Skeletal muscle satellite cell (primary cell): Measurements from ENCODE around the gene TNFSF8.

Source experiments
- H3K27me3 ChIP-seq: 2 replicates; pipeline ENCODE4 v1.7.0; 2013; ENCODE audit warnings: low read length; ENCODE audit not compliant: control insufficient read depth, insufficient read depth
- H3K36me3 ChIP-seq: 2 replicates; pipeline ENCODE4 v1.7.0; 2013; ENCODE audit warnings: mild to moderate bottlenecking, control low read depth, low read length; ENCODE audit not compliant: insufficient read depth
- H3K4me1 ChIP-seq: 2 replicates; pipeline ENCODE4 v1.7.0; 2013; ENCODE audit warnings: low read length; ENCODE audit not compliant: control insufficient read depth, insufficient read depth
- H3K4me2 ChIP-seq: 2 replicates; pipeline ENCODE4 v1.7.0; 2013; ENCODE audit warnings: mild to moderate bottlenecking, low read length
- H3K4me3 ChIP-seq: 2 replicates; pipeline ENCODE4 v1.7.0; 2013; ENCODE audit warnings: low read length
- H3K9ac ChIP-seq: 2 replicates; pipeline ENCODE4 v1.7.0; 2013; ENCODE audit warnings: mild to moderate bottlenecking, low read depth, low read length, moderate library complexity
- H3K9me3 ChIP-seq: replicated peaks from 2 replicates; pipeline ENCODE4 v1.7.0; 2013; ENCODE audit warnings: mild to moderate bottlenecking, control low read depth, low read length

Gene TNFSF8

DNA sequence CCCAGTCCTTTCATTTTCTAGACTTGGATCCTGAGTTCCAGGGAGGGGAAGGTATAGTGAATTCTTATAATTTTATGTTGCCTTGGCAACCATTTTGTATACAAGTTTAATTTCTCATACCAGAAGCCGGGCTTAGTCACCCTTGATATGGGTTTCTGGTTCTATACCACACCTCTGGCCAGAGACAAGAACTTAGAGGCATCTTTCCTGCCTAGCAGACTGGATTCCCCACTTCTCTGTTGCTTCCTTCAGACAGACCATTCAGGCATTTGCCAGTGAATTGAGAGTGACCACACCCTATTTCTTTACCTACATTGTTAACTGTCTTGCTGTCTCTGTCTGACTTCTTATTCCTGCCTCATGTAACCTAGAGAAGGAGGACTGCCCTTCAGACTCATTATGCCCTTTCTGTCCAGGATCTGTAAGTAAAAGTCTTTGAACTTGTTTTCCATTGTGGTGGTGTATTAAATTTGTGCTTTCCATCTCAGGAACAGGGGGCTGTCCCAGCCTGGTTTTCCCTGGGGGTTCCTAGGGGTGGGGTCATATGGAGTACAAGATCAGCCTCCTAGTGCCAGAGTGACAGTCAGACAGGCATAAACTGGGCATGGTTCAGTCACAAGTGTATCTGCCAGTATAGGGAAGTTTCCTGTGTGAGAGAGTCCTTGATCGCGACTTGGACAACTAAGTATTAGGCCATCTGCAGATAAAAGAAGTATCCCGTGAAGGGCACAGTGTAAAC is 27.4 kb downstream of the TNFSF8 start:
- Histone ChIP-seq H3K36me3 (no peaks in the 10 kb centered on the region), H3K9ac (no peak overlapping the region), H3K4me1 (peaks cover 40% of the 10 kb centered on the region), H3K4me3 (no peak overlapping the region), H3K4me2 (no peak overlapping the region), H3K9me3 (no peaks in the 10 kb centered on the region), H3K27me3 (no peaks in the 10 kb centered on the region)

DNA sequence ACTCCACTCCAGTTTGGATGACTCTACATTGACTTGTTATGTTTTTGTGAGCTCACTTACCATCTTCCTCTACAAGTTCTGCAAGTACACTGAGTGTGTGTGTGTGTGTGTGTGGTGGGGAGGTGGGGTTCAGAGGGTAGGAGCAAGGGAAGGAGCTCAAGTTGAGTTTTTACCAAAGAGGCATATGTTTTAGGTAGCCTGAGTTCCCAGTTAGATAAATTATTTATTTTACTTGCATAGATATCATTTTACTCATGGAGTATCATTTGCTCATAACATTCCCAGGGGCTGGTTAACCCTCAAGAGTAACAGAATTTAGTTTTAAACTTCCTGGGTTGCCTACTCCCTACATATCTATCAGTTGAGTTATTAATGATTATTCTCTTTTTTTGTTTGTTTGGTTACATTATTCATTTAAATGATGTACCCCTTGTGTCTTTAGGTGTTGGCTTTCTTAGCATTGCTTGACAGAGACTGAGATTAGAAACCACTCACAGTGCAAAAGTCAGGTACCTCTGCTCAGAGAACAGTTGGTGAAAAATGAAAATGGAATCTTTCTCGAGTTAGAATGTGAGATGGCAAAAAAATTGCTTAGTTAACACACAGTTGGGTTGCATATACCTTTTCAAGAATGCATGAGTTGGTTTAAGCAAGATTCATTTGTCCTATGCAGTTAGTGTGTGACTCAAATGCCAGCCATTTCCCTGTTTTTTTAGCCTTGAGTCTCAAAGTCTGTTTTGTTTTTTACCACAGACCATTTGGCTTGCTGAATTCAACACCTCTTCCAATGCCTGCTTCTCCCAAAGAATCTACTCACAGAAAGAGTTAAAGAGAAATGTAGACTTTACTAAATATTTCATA is 29.2 kb downstream of the TNFSF8 start:
- H3K9me3 ChIP-seq: no peaks in the 10 kb centered on the region
- H3K36me3 ChIP-seq: no peaks in the 10 kb centered on the region
- H3K4me2 ChIP-seq: peak overlapping the region; percentile 36
- H3K4me3 ChIP-seq: no peak overlapping the region
- H3K27me3 ChIP-seq: no peaks in the 10 kb centered on the region
- peak overlapping the region; percentile 26 for H3K9ac ChIP-seq
- peaks cover 54% of the 10 kb centered on the region for H3K4me1 ChIP-seq

- no peaks in the 10 kb centered on the region for H3K27me3 ChIP-seq
- peaks cover 65% of the 10 kb centered on the region for H3K4me1 ChIP-seq
- H3K4me3 ChIP-seq: no peak overlapping the region
- no peak overlapping the region for H3K4me2 ChIP-seq
- H3K36me3 ChIP-seq: no peaks in the 10 kb centered on the region
- H3K9me3 ChIP-seq: no peaks in the 10 kb centered on the region
- H3K9ac ChIP-seq: no peak overlapping the region
Measured at GRCh38 chr9:114899995-114900394, 30.4 kb downstream of the TNFSF8 start.

GRCh38 chr9:114899461-114899860 is 30.9 kb downstream of the TNFSF8 start:
- Histone ChIP-seq H3K27me3 (no peaks in the 10 kb centered on the region), H3K36me3 (no peaks in the 10 kb centered on the region), H3K4me1 (peaks cover 71% of the 10 kb centered on the region)

GRCh38 chr9:114898741-114899140 is 31.6 kb downstream of the TNFSF8 start:
- no peaks in the 10 kb centered on the region for H3K9me3 ChIP-seq
- H3K9ac ChIP-seq: no peak overlapping the region
- H3K4me1 ChIP-seq: peaks cover 78% of the 10 kb centered on the region
- no peak overlapping the region for H3K4me2 ChIP-seq
- H3K27me3 ChIP-seq: no peaks in the 10 kb centered on the region
- H3K36me3 ChIP-seq: no peaks in the 10 kb centered on the region
- H3K4me3 ChIP-seq: no peak overlapping the region

More at GRCh38 chr9:114899461-114899860, 30.9 kb downstream of the TNFSF8 start:
- Histone ChIP-seq H3K9ac (no peak overlapping the region), H3K4me2 (no peak overlapping the region), H3K9me3 (no peaks in the 10 kb centered on the region), H3K4me3 (no peak overlapping the region)

DNA sequence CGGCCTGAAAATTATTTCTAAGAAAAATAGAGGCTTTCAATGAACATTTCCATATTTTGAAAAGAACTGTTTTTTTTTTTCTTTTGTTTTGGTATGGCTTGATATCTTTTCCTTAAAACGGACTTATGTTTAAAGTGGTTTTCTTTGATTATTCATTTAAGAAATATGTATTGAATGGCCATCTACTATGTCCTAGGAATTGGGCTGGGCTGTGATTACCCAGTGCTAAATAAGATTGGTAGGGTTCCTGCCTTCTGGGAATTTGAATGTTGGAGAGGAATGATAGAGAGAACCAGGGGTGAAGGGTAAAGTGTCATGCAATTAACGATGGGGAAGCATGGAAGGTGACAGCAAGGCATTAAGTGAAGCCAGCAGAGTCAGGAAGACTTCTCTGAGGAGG is 33.2 kb downstream of the TNFSF8 start:
- Histone ChIP-seq H3K4me3 (no peak overlapping the region), H3K4me1 (peaks cover 74% of the 10 kb centered on the region), H3K4me2 (peak overlapping the region; percentile 32)

DNA sequence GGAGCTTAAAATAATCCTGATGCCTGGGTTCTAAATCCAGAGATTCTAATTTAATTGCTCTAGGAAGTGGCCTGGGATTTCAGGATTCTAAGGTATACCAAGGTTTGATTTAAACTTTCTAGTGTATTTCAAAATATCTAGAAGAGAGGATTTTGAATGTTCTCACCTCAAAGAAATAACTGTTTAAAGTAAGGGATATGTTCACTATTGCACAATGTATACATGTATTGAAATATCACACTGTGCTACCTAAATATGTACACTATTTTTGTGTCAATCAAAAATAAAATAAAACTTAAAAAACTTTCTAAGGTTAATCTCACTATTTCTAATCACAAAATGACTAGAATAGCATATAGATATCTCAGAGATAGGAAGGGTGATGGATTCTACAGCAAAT is 34.0 kb downstream of the TNFSF8 start:
- peaks cover 66% of the 10 kb centered on the region for H3K4me1 ChIP-seq
- no peak overlapping the region for H3K4me3 ChIP-seq
- no peaks in the 10 kb centered on the region for H3K36me3 ChIP-seq
- no peaks in the 10 kb centered on the region for H3K9me3 ChIP-seq
- H3K4me2 ChIP-seq: no peak overlapping the region
- no peak overlapping the region for H3K9ac ChIP-seq
- no peaks in the 10 kb centered on the region for H3K27me3 ChIP-seq

More for the DNA sequence above, 33.2 kb downstream of the TNFSF8 start:
- Histone ChIP-seq H3K36me3 (no peaks in the 10 kb centered on the region), H3K27me3 (no peaks in the 10 kb centered on the region), H3K9me3 (no peaks in the 10 kb centered on the region), H3K9ac (no peak overlapping the region)

- Histone ChIP-seq H3K4me2 (peak overlapping the region; percentile 20), H3K27me3 (no peaks in the 10 kb centered on the region), H3K9me3 (no peaks in the 10 kb centered on the region), H3K4me3 (no peak overlapping the region), H3K9ac (peak overlapping the region; percentile 31), H3K36me3 (no peaks in the 10 kb centered on the region), H3K4me1 (peaks cover 59% of the 10 kb centered on the region)
Measured at GRCh38 chr9:114895521-114895991, 34.8 kb downstream of the TNFSF8 start.

- no peaks in the 10 kb centered on the region for H3K36me3 ChIP-seq
- H3K9me3 ChIP-seq: no peaks in the 10 kb centered on the region
- peak overlapping the region; percentile 20 for H3K4me2 ChIP-seq
- H3K4me3 ChIP-seq: no peak overlapping the region
- peaks cover 51% of the 10 kb centered on the region for H3K4me1 ChIP-seq
- no peaks in the 10 kb centered on the region for H3K27me3 ChIP-seq
- H3K9ac ChIP-seq: peak overlapping the region; percentile 31
Measured at GRCh38 chr9:114894609-114895433, 35.6 kb downstream of the TNFSF8 start.

GRCh38 chr9:114894206-114894605 is 36.2 kb downstream of the TNFSF8 start:
- no peaks in the 10 kb centered on the region for H3K9me3 ChIP-seq
- no peak overlapping the region for H3K4me2 ChIP-seq
- peaks cover 45% of the 10 kb centered on the region for H3K4me1 ChIP-seq
- H3K4me3 ChIP-seq: no peak overlapping the region
- H3K9ac ChIP-seq: peak overlapping the region; percentile 30
- H3K27me3 ChIP-seq: no peaks in the 10 kb centered on the region
- H3K36me3 ChIP-seq: no peaks in the 10 kb centered on the region
